IMR-90 (cell line): ENCODE measurements around the gene DOCK1. TPM values are rescaled to one million over a fixed set of nuclear protein-coding genes. Genes with fewer than 3 reads are reported as not detected.

ENCODE experiments used
- ATAC-seq: fragments of 200-7000 bp; cut with Tn5 transposase; 2 replicates; pipeline ENCODE4 v1.9.1; 2020; ENCODE audit warnings: low read depth, mild to moderate bottlenecking, moderate library complexity
- BruUV-seq: library from RNA; stranded (reverse); fragments of 400-500 nt; replicated peaks from 2 replicates; lab custom pipeline; 2021; lab: Mats Ljungman, UMichigan
- CTCF ChIA-PET: fragments of 300-600 bp; formaldehyde crosslinking; extraction: SDS; loops from one replicate; lab custom pipeline; 2021; ENCODE audit warnings: antibody characterized with exemption; lab: Yijun Ruan, JAX
- POLR2A ChIA-PET: fragments of 300-600 bp; sonication (Branson Sonifier 250); formaldehyde crosslinking; loops from one replicate; lab custom pipeline; 2022; ENCODE audit warnings: antibody characterized with exemption; ENCODE audit not compliant: unreplicated experiment; lab: Charles Lee
- DNase-seq: peaks from one replicate; pipeline ENCODE4 v3.0.0; 2013
- H2AFZ ChIP-seq: replicated peaks from 2 replicates; pipeline ENCODE3; 2013; ENCODE audit warnings: low read length, mild to moderate bottlenecking; ENCODE audit not compliant: poor library complexity
- H2AK5ac ChIP-seq: 2 replicates; pipeline ENCODE4 v1.6.1; 2013; ENCODE audit warnings: low read depth, low read length, inconsistent platforms
- H2AK9ac ChIP-seq: replicated peaks from 2 replicates; pipeline ENCODE3; 2013; ENCODE audit warnings: mild to moderate bottlenecking, low read depth, low read length, moderate library complexity; ENCODE audit not compliant: poor library complexity
- H2BK120ac ChIP-seq: 2 replicates; pipeline ENCODE4 v1.6.1; 2013; ENCODE audit warnings: low read depth, low read length, inconsistent platforms
- H2BK15ac ChIP-seq: 3 replicates; pipeline ENCODE4 v1.6.1; 2013; ENCODE audit warnings: low read depth, low read length, inconsistent platforms
- H2BK20ac ChIP-seq: 2 replicates; pipeline ENCODE4 v1.6.1; 2013; ENCODE audit warnings: low read depth, mild to moderate bottlenecking, inconsistent platforms, low read length, moderate library complexity
- H2BK5ac ChIP-seq: 2 replicates; pipeline ENCODE4 v1.6.1; 2013; ENCODE audit warnings: mild to moderate bottlenecking, low read depth, low read length, inconsistent platforms; ENCODE audit not compliant: poor library complexity, severe bottlenecking
- H3K14ac ChIP-seq: replicated peaks from 2 replicates; pipeline ENCODE4 v1.6.1; 2013; ENCODE audit warnings: low read depth, low read length, inconsistent platforms
- H3K18ac ChIP-seq: 2 replicates; pipeline ENCODE4 v1.6.1; 2013; ENCODE audit warnings: low read depth, low read length, control low read depth
- H3K23ac ChIP-seq: 2 replicates; pipeline ENCODE4 v1.6.1; 2013; ENCODE audit warnings: low read depth, low read length, inconsistent platforms
- H3K27ac ChIP-seq: 2 replicates; pipeline ENCODE4 v1.5.1; 2013; ENCODE audit warnings: mild to moderate bottlenecking, control low read depth, low read length; ENCODE audit not compliant: insufficient read depth
- H3K27me3 ChIP-seq: 2 replicates; pipeline ENCODE4 v1.6.1; 2013; ENCODE audit warnings: low read length; ENCODE audit not compliant: control insufficient read depth, insufficient read depth
- H3K36me3 ChIP-seq: 2 replicates; pipeline ENCODE4 v1.6.1; 2013; ENCODE audit warnings: low read length, mixed read lengths; ENCODE audit not compliant: control insufficient read depth, insufficient read depth
- H3K4ac ChIP-seq: 2 replicates; pipeline ENCODE4 v1.6.1; 2013; ENCODE audit warnings: low read depth, low read length, inconsistent platforms
- H3K4me1 ChIP-seq: 2 replicates; pipeline ENCODE4 v1.6.1; 2013; ENCODE audit warnings: low read length, mixed read lengths; ENCODE audit not compliant: control insufficient read depth, insufficient read depth
- H3K4me2 ChIP-seq: 2 replicates; pipeline ENCODE4 v1.6.1; 2013; ENCODE audit warnings: low read depth, mild to moderate bottlenecking, control low read depth, low read length, moderate library complexity
- H3K4me3 ChIP-seq: 2 replicates; pipeline ENCODE4 v1.5.1; 2013; ENCODE audit warnings: low read depth, mild to moderate bottlenecking, control low read depth, low read length, moderate library complexity; ENCODE audit not compliant: insufficient read depth
- H3K56ac ChIP-seq: 2 replicates; pipeline ENCODE4 v1.6.1; 2013; ENCODE audit warnings: low read length, inconsistent platforms; ENCODE audit not compliant: insufficient read depth; ENCODE audit errors: extremely low read depth
- H3K79me1 ChIP-seq, 2 experiments: 2 replicates each; pipeline ENCODE4 v1.6.1; 2013; ENCODE audit warnings: low read length in 2 of 2, inconsistent platforms in 1 of 2, low read depth in 1 of 2
- H3K9ac ChIP-seq: 2 replicates; pipeline ENCODE4 v1.6.1; 2013; ENCODE audit warnings: low read depth, low read length, control low read depth
- H3K9me1 ChIP-seq: 2 replicates; pipeline ENCODE4 v1.6.1; 2013; ENCODE audit warnings: low read length, inconsistent platforms; ENCODE audit not compliant: insufficient read depth
- H3K9me3 ChIP-seq: 2 replicates; pipeline ENCODE4 v1.6.1; 2013; ENCODE audit warnings: low read length; ENCODE audit not compliant: control insufficient read depth, insufficient read depth
- H4K20me1 ChIP-seq: 2 replicates; pipeline ENCODE4 v1.6.1; 2013; ENCODE audit warnings: low read length, inconsistent platforms; ENCODE audit not compliant: insufficient read depth
- H4K5ac ChIP-seq: 2 replicates; pipeline ENCODE4 v1.6.1; 2013; ENCODE audit warnings: mild to moderate bottlenecking, low read depth, low read length, control low read depth
- H4K8ac ChIP-seq, 2 experiments: 2 replicates each; pipeline ENCODE4 v1.6.1; 2013; ENCODE audit warnings: low read depth in 2 of 2, low read length in 2 of 2, control low read depth in 1 of 2, inconsistent platforms in 1 of 2
- H4K91ac ChIP-seq: 2 replicates; pipeline ENCODE4 v1.6.1; 2013; ENCODE audit warnings: low read depth, low read length, inconsistent platforms; ENCODE audit not compliant: insufficient read depth
- BHLHE40 ChIP-seq: fragments of 150-350 bp; IDR thresholded peaks from 2 replicates; pipeline ENCODE4 v1.6.1; 2016; ENCODE audit warnings: mild to moderate bottlenecking, low read depth, low read length
- CEBPB ChIP-seq: IDR thresholded peaks from 2 replicates; pipeline ENCODE4 v1.6.1; 2012; ENCODE audit warnings: low read depth, low read length, improper control_type of control experiment
- CHD1 ChIP-seq: IDR thresholded peaks from 2 replicates; pipeline ENCODE4 v1.6.1; 2012; ENCODE audit warnings: low read depth, low read length, improper control_type of control experiment
- FOS ChIP-seq: fragments of 150-350 bp; IDR thresholded peaks from 2 replicates; pipeline ENCODE4 v1.6.1; 2016; ENCODE audit warnings: low read depth, low read length
- MAFK ChIP-seq: IDR thresholded peaks from 2 replicates; pipeline ENCODE4 v1.6.1; 2012; ENCODE audit warnings: low read depth, low read length, improper control_type of control experiment
- MAZ ChIP-seq: IDR thresholded peaks from 2 replicates; pipeline ENCODE4 v1.6.1; 2012; ENCODE audit warnings: low read depth, mild to moderate bottlenecking, low read length, improper control_type of control experiment, moderate library complexity, borderline replicate concordance
- MXI1 ChIP-seq: IDR thresholded peaks from 2 replicates; pipeline ENCODE4 v1.6.1; 2012; ENCODE audit warnings: low read depth, mild to moderate bottlenecking, low read length, moderate library complexity, borderline replicate concordance
- NFE2L2 ChIP-seq: fragments of 150-350 bp; IDR thresholded peaks from 2 replicates; pipeline ENCODE4 v1.6.1; 2016; ENCODE audit warnings: low read depth, mild to moderate bottlenecking, low read length
- POLR2A ChIP-seq: IDR thresholded peaks from 2 replicates; pipeline ENCODE4 v1.6.1; 2012; ENCODE audit warnings: mild to moderate bottlenecking, low read depth, low read length
- RAD21 ChIP-seq: IDR thresholded peaks from 2 replicates; pipeline ENCODE4 v1.6.1; 2012; ENCODE audit warnings: low read length, improper control_type of control experiment
- RCOR1 ChIP-seq: IDR thresholded peaks from 2 replicates; pipeline ENCODE4 v1.6.1; 2012; ENCODE audit warnings: mild to moderate bottlenecking, low read length, improper control_type of control experiment; ENCODE audit not compliant: insufficient replicate concordance
- RFX5 ChIP-seq: IDR thresholded peaks from 2 replicates; pipeline ENCODE4 v1.8.0; 2012; ENCODE audit warnings: low read depth, mild to moderate bottlenecking, low read length, moderate library complexity
- SMC3 ChIP-seq: fragments of 150-350 bp; IDR thresholded peaks from 2 replicates; pipeline ENCODE4 v1.6.1; 2016; ENCODE audit warnings: low read depth, mild to moderate bottlenecking, antibody characterized with exemption, low read length, moderate library complexity
- USF2 ChIP-seq: fragments of 150-350 bp; IDR thresholded peaks from 2 replicates; pipeline ENCODE4 v1.6.1; 2017; ENCODE audit warnings: mild to moderate bottlenecking, antibody characterized with exemption, low read length, low read depth
- WGBS, 2 experiments: methylation state at CpG; one replicate each; pipeline versions ENCODE4 v1.1.5 to v1.1.7; 2013; ENCODE audit warnings: missing lambda C conversion rate in 2 of 2; ENCODE audit not compliant: insufficient read length in 1 of 2; ENCODE audit errors: extremely low coverage in 2 of 2; 5-methylcytosine and 5-hydroxymethylcytosine counted together
- dilution Hi-C: fragments of 300-500 bp; cut with HindIII; formaldehyde crosslinking; loops from one replicate; pipeline ENCODE4 v1.14.3; 2018; ENCODE audit warnings: low sequenced_read_pairs; ENCODE audit not compliant: unreplicated experiment
- in situ Hi-C: fragments of 300-500 bp; cut with MboI; formaldehyde crosslinking; loops from 3 replicates; pipeline ENCODE4 v1.14.3; 2019; ENCODE audit warnings: low sequenced_read_pairs, inconsistent platforms, mixed read lengths
- intact Hi-C: fragments of 100-400 bp; cut with micrococcal nuclease; formaldehyde crosslinking; loops from 2 replicates; pipeline ENCODE4 v1.10.0; 2022
- polyA plus RNA-seq, 3 experiments: library from polyadenylated mRNA; depleted of rRNA; stranded (reverse); fragments of >200 nt; gene quantifications; 2 replicates each; pipeline ENCODE4 v1.2.3, GENCODE V29; 2012; ENCODE audit warnings: low replicate concordance in 1 of 3
- total RNA-seq: library from RNA; depleted of rRNA; stranded (reverse); fragments of >200 nt; gene quantifications from 2 replicates; pipeline ENCODE4 v1.2.3, GENCODE V29; 2012
- TF ChIP-seq, protein P1 (sequence below): fragments of 150-350 bp; IDR thresholded peaks from 2 replicates; pipeline ENCODE4 v1.6.1; 2016; ENCODE audit warnings: low read depth, mild to moderate bottlenecking, low read length, moderate library complexity, borderline replicate concordance
- TF ChIP-seq, protein P2 (sequence below): conservative IDR thresholded peaks from 2 replicates; pipeline ENCODE4 v1.5.1; 2012; ENCODE audit warnings: mild to moderate bottlenecking, low read depth, low read length, improper control_type of control experiment

DOCK1 gene
- total and polyA plus RNA-seq, 2 of the 4 experiments (the other 2 are of a cell fraction), result 28.2 to 71.0 TPM

DNA sequence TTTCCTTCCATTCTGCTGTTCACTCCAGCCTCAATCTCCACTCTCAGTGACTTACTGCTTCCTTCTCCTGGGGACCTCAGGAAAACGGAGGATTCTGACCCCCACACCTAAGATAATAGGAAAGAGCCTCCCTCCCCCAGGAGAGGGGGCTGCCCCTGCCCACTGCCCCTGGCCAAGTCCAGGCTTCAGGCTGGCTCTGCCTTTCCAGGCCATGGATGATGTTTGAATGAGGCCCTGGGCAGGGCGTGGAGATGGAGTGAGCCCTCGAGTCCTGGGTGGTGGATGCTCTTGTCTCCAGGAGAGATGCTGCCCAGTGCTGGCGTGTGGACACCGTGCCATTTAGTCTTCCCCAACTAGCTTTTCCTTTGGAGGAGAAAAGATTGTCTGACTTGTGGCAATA is 184.2 kb downstream of the DOCK1 start:
- ATAC-seq (peak; percentile 27; the same call in 1 of the 2 replicates), DNase-seq (no peak)
- no peak overlapping the region for H2AFZ ChIP-seq
- H2BK5ac ChIP-seq, result no peak overlapping the region
- intact Hi-C loops (loop anchor here (5.0 to 10.0 kb wide), 2 partner anchors 103 to 765 kb away; no protein-coding TSS in a partner anchor), in situ Hi-C loops (no loop called here), dilution Hi-C loops (no loop called here)
- H3K9me3 ChIP-seq, result no peaks in the 10 kb centered on the region
- no peak overlapping the region for H3K4me3 ChIP-seq
- H3K79me1 ChIP-seq, result peaks cover 2 to 48% of the 10 kb centered on the region in 2 experiments; a peak in 3 of 4 replicates
- no peaks in the 10 kb centered on the region for H3K27me3 ChIP-seq
- peaks cover 26% of the 10 kb centered on the region for H3K36me3 ChIP-seq
- no peak overlapping the region for H3K9ac ChIP-seq
- no peak overlapping the region for H3K27ac ChIP-seq
- POLR2A ChIA-PET, result no interaction called here
- no CpG with 5 or more reads among the region's 5 CpGs for WGBS, 2 experiments
- H3K4me2 ChIP-seq, result no peak overlapping the region
- no peak overlapping the region for H2BK120ac ChIP-seq
- H2AK9ac ChIP-seq, result no peak overlapping the region
- no TSS peak for BruUV-seq
- no peak overlapping the region for H3K14ac ChIP-seq
- H2BK15ac ChIP-seq, result no peak overlapping the region
- H2BK20ac ChIP-seq, result no peak overlapping the region
- no peak overlapping the region for H4K5ac ChIP-seq
- H3K56ac ChIP-seq, result no peak overlapping the region
- H3K4ac ChIP-seq, result no peak overlapping the region
- H4K20me1 ChIP-seq, result peaks cover 20% of the 10 kb centered on the region; the same call in 1 of the 2 replicates
- CTCF ChIA-PET, result no interaction called here
- H3K9me1 ChIP-seq, result peaks cover 29% of the 10 kb centered on the region
- no peak overlapping the region; the same call in 1 of the 2 replicates for H3K18ac ChIP-seq
- no peak overlapping the region for H2AK5ac ChIP-seq
- H4K91ac ChIP-seq, result no peak overlapping the region
- peaks cover 4% of the 10 kb centered on the region; the same call in 1 of the 2 replicates for H3K4me1 ChIP-seq
- TF ChIP-seq CEBPB (no peak), MAZ (no peak), MAFK (no peak), NFE2L2 (no peak), MXI1 (no peak), SMC3 (no peak), FOS (no peak), BHLHE40 (no peak), POLR2A (no peak), RAD21 (no peak), RFX5 (no peak), USF2 (no peak), CHD1 (no peak), RCOR1 (no peak)
- TF ChIP-seq, protein P1, sequence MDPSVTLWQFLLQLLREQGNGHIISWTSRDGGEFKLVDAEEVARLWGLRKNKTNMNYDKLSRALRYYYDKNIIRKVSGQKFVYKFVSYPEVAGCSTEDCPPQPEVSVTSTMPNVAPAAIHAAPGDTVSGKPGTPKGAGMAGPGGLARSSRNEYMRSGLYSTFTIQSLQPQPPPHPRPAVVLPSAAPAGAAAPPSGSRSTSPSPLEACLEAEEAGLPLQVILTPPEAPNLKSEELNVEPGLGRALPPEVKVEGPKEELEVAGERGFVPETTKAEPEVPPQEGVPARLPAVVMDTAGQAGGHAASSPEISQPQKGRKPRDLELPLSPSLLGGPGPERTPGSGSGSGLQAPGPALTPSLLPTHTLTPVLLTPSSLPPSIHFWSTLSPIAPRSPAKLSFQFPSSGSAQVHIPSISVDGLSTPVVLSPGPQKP, result no peak
- TF ChIP-seq, protein P2, sequence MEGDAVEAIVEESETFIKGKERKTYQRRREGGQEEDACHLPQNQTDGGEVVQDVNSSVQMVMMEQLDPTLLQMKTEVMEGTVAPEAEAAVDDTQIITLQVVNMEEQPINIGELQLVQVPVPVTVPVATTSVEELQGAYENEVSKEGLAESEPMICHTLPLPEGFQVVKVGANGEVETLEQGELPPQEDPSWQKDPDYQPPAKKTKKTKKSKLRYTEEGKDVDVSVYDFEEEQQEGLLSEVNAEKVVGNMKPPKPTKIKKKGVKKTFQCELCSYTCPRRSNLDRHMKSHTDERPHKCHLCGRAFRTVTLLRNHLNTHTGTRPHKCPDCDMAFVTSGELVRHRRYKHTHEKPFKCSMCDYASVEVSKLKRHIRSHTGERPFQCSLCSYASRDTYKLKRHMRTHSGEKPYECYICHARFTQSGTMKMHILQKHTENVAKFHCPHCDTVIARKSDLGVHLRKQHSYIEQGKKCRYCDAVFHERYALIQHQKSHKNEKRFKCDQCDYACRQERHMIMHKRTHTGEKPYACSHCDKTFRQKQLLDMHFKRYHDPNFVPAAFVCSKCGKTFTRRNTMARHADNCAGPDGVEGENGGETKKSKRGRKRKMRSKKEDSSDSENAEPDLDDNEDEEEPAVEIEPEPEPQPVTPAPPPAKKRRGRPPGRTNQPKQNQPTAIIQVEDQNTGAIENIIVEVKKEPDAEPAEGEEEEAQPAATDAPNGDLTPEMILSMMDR, result no peak
- no peak overlapping the region for H4K8ac ChIP-seq
- no peak overlapping the region for H3K23ac ChIP-seq
